NCI-H2227 treated with DMSO at 0.1 percent for 48 hours (cell line): ENCODE measurements around the gene PET100.
A peak's percentile ranks its signal among the peaks of the same experiment; 100 is the strongest.
"Not testable (repeated sequence)": the region's sequence is repeated elsewhere in the genome, so short reads cannot be mapped to it uniquely, and the experiment has no call there.

Experiments
- DNase-seq: peaks from one replicate; lab custom pipeline; 2025; lab: John Stamatoyannopoulos, UW

PET100 gene

GRCh38 chr19:7633698-7634097, 4.1 kb downstream of the PET100 start, which contains the start of gene PCP2:
Gene PCP2 (minus strand): TSS chr19:7633719. CDS start chr19:7633457, 262 bp downstream.
- no peak for DNase-seq

- DNase-seq: no peak
These were observed 6.1 kb downstream of the PET100 start for GRCh38 chr19:7635670-7636069.

DNA sequence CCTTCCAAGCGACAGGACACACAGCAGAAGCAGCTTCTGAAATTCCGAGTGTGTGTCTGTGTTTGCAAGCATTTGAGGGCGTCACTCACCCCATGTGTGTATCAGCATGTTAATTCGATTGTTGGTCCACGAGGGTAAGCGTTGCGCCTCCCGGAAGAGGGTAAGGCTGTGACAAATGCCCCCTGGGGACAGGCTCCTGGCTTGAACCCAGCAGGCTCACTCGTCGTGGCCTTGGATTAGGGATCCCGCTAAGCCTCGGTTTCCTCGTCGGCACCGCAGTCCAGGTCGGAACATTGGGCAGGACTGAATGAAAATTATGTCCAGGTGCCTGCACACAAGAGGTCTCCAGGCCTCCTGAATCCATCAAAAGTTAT, 6.7 kb downstream of the PET100 start:
- no peak for DNase-seq

DNA sequence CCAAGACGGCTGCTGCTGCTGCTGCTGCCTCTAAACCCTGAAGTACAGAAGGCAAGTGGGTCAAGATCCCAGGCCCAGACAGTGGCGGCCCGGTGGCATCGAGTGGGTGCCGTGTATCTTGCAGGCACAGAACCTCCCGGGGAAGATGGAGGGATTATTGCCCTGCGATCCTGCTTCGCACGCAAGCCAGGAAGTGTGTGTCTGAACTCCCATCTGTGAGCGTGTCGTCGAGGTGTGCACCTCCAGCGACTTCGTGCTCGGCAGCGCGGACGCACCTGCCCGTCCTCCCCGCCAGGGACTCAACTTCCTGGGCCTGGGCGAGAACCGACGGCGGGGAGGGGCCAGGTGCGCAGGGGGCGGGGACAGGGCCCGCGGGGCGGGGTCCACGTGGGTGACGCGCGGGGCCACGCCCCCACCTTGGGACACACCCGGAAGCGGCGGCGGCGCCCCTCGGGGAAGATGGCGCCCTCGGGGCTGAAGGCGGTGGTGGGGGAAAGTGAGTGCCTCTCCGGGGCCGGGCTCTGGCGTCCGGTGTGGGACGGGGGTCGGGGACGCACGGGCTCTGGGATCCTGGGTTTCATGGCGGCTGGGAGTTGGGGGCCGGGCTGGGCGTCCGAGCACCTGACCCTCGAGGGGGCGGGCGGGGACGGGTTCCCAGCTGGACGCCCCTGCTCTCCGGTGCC, 7.2 kb downstream of the PET100 start, which contains the start of gene STXBP2:
STXBP2 (plus strand) TSS at position 420 of the 683 bp plus-strand sequence; CDS start at position 460, 40 bp downstream.
- peak; percentile 61 for DNase-seq

DNA sequence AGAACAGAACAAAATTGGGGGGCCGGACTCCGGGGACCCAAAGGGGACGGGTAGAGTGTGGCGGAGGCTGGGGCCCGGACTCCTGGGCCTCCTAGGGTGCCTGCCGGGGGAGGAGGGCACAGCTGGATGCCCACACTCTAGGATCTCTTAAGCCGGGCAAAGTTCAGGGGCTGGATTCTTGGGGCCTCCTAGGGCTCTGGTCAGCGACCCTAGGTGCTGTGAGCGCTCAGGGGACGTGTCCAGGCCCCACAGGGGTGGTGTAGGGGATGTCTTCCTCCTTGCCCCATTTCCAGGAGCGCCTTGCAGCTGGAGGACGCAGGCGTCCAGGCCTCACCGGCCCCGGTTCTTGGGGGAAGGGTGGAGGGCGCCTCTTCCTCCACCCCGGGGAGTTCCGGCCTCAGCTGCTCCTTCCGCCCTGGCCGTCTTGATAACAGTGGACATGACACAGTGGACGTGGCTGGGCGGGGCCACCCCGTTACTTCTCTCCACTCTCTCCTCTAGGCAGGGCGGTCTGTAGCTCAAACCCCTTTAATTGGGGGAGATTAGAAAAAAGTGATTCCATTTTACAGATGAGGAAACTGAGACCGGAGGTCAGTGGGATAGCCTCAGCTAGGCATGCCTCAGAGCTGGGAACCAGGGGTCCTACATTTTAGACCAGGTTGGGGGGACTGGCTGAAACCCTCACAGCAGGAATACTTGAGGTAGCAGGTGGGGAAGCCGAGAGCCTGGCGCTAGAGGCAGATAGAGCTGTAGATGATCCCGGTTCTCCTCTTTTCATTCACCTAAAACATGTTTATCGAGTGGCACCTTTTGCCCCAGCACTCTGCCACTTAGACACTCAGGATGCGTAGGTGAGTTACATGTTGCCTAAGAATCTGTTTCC, 8.0 kb downstream of the PET100 start:
- no peak for DNase-seq

- DNase-seq: no peak
These were observed 9.3 kb downstream of the PET100 start for GRCh38 chr19:7638802-7639465.

GRCh38 chr19:7639863-7640348, 10.3 kb downstream of the PET100 start:
- DNase-seq: no peak

DNA sequence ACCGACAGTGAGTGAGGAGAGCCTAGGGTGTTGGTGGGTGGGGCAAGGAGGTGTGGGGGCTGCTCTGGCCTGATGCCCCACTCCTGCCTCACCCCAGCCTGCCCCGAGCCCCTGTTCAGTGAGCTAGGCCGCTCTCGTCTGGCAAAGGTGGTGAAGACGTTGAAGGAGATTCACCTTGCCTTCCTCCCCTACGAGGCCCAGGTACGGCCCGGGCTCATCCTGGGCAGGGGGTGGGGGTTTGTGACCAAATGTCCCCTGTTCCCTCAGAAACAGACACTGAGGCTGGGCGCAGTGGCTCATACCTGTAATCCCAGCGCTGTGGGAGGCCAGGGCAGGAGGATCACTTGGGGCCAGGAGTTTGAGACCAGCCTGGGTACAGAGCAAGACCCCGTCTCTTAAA, 11.2 kb downstream of the PET100 start:
- no peak for DNase-seq

- DNase-seq: no peak
These were observed 12.0 kb downstream of the PET100 start for GRCh38 chr19:7641290-7642276.

- DNase-seq: no peak
These were observed 12.9 kb downstream of the PET100 start for GRCh38 chr19:7642295-7643030.

- DNase-seq: no peak
These were observed 13.4 kb downstream of the PET100 start for GRCh38 chr19:7643031-7643415.

DNA sequence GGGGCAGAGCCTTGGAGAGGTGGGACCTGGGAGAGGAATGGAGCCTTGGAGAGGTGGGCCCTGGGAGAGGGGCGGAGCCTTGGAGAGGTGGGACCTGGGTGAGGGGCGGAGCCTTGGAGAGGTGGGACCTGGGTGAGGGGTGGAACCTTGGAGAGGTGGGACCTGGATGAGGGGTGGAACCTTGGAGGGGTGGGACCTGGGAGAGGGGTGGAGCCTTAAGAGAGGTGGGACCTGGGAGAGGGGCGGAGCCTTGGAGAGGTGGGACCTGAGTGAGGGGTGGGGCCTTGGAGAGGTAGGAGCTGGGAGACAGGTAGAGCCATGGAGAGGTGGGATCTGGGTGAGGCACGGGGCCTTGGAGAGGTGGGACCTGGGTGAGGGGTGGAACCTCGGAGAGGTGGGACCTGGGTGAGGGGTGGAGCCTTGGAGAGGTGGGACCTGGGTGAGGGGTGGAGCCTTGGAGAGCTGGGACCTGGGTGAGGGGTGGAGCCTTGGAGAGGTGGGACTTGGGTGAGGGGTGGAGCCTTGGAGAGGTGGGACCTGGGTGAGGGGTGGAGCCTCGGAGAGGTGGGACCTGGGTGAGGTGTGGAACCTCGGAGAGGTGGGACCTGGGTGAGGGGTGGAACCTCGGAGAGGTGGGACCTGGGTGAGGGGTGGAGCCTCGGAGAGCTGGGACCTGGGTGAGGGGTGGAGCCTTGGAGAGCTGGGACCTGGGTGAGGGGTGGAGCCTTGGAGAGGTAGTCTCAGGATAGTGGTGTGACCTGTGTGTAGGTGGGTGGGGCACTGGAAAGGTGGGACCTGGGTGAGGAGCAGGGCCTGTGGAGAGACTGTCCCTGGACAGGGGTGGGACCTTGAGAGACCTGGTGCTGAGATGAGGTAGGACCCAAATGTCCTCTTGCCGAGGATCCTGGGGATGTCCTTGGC, 14.3 kb downstream of the PET100 start:
- DNase-seq: not testable (repeated sequence)

GRCh38 chr19:7644550-7644877, 14.9 kb downstream of the PET100 start:
- no peak for DNase-seq

- no peak for DNase-seq
These were observed 15.6 kb downstream of the PET100 start for GRCh38 chr19:7645163-7645562.

- DNase-seq: no peak
These were observed 16.2 kb downstream of the PET100 start for GRCh38 chr19:7645656-7646425.

DNA sequence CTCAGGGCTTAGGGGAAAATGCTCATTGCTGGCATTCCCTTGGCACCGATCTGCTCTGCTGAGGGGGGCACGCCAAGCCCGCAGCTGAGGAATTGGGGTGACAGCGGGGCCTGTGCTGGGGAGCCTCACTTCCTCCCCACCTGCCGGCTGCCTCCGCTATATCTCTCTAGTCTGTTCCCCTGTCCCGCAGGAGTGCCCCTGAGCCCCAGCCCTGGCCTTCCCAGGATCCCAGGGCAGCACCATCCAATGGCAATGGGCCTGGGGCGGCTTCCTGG, 16.8 kb downstream of the PET100 start:
- no peak for DNase-seq

GRCh38 chr19:7647156-7647555, 17.6 kb downstream of the PET100 start:
- DNase-seq: no peak

DNA sequence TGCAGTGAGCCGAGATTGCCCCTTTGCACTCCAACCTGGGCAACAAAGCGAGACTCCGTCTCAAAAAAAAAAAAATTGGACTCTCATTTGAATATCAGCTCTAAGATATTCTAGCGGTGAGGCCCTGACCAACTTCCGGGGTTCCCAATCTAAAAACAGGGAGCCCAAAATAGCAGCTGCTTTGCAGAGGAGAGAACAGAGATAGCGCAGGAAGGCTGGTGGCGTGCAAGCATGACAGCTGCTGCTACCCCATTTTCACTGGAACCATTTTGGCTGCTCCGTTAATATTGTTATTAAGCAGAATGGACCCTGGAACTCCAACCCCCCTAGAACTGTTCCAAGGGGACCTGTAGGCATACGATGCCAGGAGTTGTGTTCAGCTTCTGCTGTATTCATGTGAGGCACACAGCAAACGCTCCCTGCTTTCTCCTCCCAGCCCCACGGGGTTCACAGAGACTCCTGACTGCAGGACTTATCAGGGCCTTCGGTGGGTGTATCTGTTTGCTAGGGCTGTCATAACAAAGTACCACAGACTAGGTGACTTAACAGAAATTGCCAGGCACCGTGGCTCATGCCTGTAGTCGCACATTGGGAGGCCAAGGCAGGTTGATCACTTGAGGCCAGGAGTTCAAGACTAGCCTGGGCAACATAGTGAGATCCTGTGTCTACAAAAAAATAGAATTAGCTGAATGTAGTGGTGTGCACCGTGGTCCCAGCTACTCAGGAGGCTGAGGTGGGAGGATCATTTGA, 18.8 kb downstream of the PET100 start:
- no peak for DNase-seq
